ENCODE measurements around the gene PGA3.
"Not testable (repeated sequence)": the region's sequence is repeated elsewhere in the genome, so short reads cannot be mapped to it uniquely, and the experiment has no call there.

- not testable (repeated sequence) for TF ChIP-seq CTCF (conservative IDR thresholded peaks at IDR 0.05; ENCODE audit: low read length); EZH2phosphoT487 (IDR thresholded peaks at IDR 0.05; ENCODE audit: borderline replicate concordance, low read depth, low read length)
Observed at GRCh38 chr11:61229458-61229857, 26.1 kb downstream of the PGA3 start.

Data from OCI-LY7 (cell line).